A673 (cell line): ENCODE measurements around the gene SCMH1.

Source experiments
- EZH2 ChIP-seq: fragments of 200-600 bp; sonication (generic); IDR thresholded peaks from 2 replicates; pipeline ENCODE4 v1.6.1; 2017; ENCODE audit warnings: borderline replicate concordance, low read depth, mild to moderate bottlenecking, mixed read lengths, antibody characterized with exemption, low read length; ENCODE audit not compliant: poor library complexity, severe bottlenecking
- TF ChIP-seq, protein P1 (sequence below): fragments of 300-800, 200-600 bp; sonication (generic); conservative IDR thresholded peaks from 2 replicates; pipeline ENCODE4 v1.5.1; 2017; ENCODE audit warnings: low read depth, mild to moderate bottlenecking, antibody characterized with exemption, low read length, moderate library complexity, mixed read lengths

DNA sequence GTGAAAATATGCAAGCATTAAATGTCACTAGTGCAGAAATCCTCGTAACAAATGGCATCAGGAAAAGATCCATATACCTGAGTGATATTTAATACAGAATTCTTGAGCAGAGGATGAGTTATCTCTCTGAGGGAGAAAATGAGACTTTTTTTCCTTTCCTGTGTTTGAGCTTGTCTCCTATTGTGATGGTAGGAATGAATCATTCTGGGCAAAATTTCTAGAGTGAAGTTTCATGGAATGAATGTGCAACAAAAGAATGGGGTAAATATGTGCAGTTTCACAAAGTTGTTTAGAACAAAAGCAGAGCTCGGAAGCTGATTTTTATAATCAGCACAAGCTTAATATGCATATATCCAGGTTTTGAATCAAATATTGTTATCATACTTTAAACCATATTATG is 258.0 kb downstream of the SCMH1 start:
- TF ChIP-seq, protein P1, sequence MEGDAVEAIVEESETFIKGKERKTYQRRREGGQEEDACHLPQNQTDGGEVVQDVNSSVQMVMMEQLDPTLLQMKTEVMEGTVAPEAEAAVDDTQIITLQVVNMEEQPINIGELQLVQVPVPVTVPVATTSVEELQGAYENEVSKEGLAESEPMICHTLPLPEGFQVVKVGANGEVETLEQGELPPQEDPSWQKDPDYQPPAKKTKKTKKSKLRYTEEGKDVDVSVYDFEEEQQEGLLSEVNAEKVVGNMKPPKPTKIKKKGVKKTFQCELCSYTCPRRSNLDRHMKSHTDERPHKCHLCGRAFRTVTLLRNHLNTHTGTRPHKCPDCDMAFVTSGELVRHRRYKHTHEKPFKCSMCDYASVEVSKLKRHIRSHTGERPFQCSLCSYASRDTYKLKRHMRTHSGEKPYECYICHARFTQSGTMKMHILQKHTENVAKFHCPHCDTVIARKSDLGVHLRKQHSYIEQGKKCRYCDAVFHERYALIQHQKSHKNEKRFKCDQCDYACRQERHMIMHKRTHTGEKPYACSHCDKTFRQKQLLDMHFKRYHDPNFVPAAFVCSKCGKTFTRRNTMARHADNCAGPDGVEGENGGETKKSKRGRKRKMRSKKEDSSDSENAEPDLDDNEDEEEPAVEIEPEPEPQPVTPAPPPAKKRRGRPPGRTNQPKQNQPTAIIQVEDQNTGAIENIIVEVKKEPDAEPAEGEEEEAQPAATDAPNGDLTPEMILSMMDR, result no peak
- no peak for TF ChIP-seq EZH2
